ENCODE results near the gene MED8. TPM values are rescaled to one million over a fixed set of nuclear protein-coding genes. Genes with fewer than 3 reads are reported as not detected.

MED8 gene
- total and polyA plus RNA-seq, 2 of the 8 experiments (the other 6 are each of a cell fraction or from before 2014, with no cell fraction given), result 7.0 to 20.6 TPM

- Histone ChIP-seq H3K36me3 (ENCODE audit: control insufficient read depth in 2 of 4, insufficient read depth in 4 of 4, low read length in 3 of 4) (no peaks in the 10 kb centered on the region), H3K27ac (ENCODE audit: low read depth, low read length) (no peak overlapping the region), H3K56ac (replicated peaks; ENCODE audit: insufficient read length, low read depth, low read length) (no peak overlapping the region), H2BK5ac (ENCODE audit: low read depth, low read length) (no peak overlapping the region), H2BK120ac (replicated peaks; ENCODE audit: low read depth, low read length) (no peak overlapping the region), H3K4me3 (ENCODE audit: extremely low read depth in 1 of 4, insufficient read depth in 2 of 4, low read depth in 3 of 4, low read length in 4 of 4) (no peak overlapping the region), H4K5ac (ENCODE audit: insufficient read length, low read depth, low read length) (no peak overlapping the region), H2AK5ac (ENCODE audit: low read depth, low read length) (no peak overlapping the region), H3K4me2 (ENCODE audit: insufficient read depth in 1 of 2, low read depth in 2 of 2, low read length in 2 of 2) (no peak overlapping the region), H3K4ac (replicated peaks; ENCODE audit: insufficient read length, low read depth, low read length) (no peak overlapping the region), H3K79me1 (ENCODE audit: low read depth, low read length) (no peaks in the 10 kb centered on the region), H3K23me2 (ENCODE audit: low read depth, low read length) (no peaks in the 10 kb centered on the region), H3K4me1 (replicated peaks in 1 of 4; ENCODE audit: control insufficient read depth in 3 of 4, insufficient read depth in 4 of 4, low read length in 3 of 4) (no peaks in the 10 kb centered on the region), H4K20me1 (replicated peaks in 1 of 2; ENCODE audit: control insufficient read depth in 1 of 2, insufficient read depth in 2 of 2, low read length in 2 of 2) (no peaks in the 10 kb centered on the region), H3K9me3 (ENCODE audit: insufficient read depth in 2 of 2, low read depth in 1 of 2, low read length in 1 of 2) (no peaks in the 10 kb centered on the region), H3K9ac (replicated peaks in 1 of 4; ENCODE audit: extremely low read depth in 1 of 4, low read depth in 3 of 4, low read length in 3 of 4) (no peak overlapping the region), H4K8ac (ENCODE audit: extremely low read depth, insufficient read depth, low read length) (no peak overlapping the region), H2BK12ac (ENCODE audit: low read depth, low read length) (no peak overlapping the region), H2BK15ac (ENCODE audit: low read length) (no peak overlapping the region), H3K27me3 (replicated peaks in 1 of 4; ENCODE audit: control insufficient read depth in 3 of 4, extremely low read depth in 1 of 4, insufficient read depth in 3 of 4, low read length in 3 of 4) (no peaks in the 10 kb centered on the region), H3K23ac (ENCODE audit: insufficient read length) (no peak overlapping the region), H2AFZ (ENCODE audit: low read length) (no peak overlapping the region), H3K18ac (ENCODE audit: extremely low read depth, low read length) (no peak overlapping the region), H3K79me2 (ENCODE audit: control insufficient read depth in 1 of 2, insufficient read depth in 2 of 2, low read length in 2 of 2) (no peaks in the 10 kb centered on the region), H2BK20ac (ENCODE audit: low read length) (no peak overlapping the region), H4K91ac (replicated peaks; ENCODE audit: insufficient read length, low read length) (no peak overlapping the region), H3K14ac (ENCODE audit: insufficient read length) (no peak overlapping the region)
- DNase-seq (ENCODE audit: low read depth in 1 of 2, low spot score in 2 of 2) (no peak), FAIRE-seq (no peak)
- ChIA-PET POLR2A (ENCODE audit: partially characterized antibody) (interaction anchor here (1.3 to 1.4 kb wide), 3 partner anchors 8 to 20 kb away, joined by 3 to 5 read pairs (median 5); partner anchors contain the start of gene CDC20), CTCF (ENCODE audit: partially characterized antibody) (interaction anchor here (1.2 to 1.3 kb wide), 3 partner anchors 9 to 111 kb away, joined by 3 to 5 read pairs (median 4); no protein-coding TSS in a partner anchor)
- 92% methylated on average over 5 of the region's 5 CpGs; no CpG with 5 or more reads in 1 of the 2 experiments for WGBS, 2 experiments (ENCODE audit: extremely low coverage in 1 of 2, insufficient coverage in 1 of 2, insufficient read length in 1 of 2, insufficient replicate concordance in 2 of 2, low coverage in 1 of 2, low lambda C conversion rate in 2 of 2, missing lambda C conversion rate in 1 of 2)
- no peak for TF ChIP-seq HDAC6 (IDR thresholded peaks at IDR 0.05; ENCODE audit: low read depth, low read length)
- TF ChIP-seq MAFK (IDR thresholded peaks at IDR 0.05; ENCODE audit: low read depth, low read length), result no peak
- no peak for TF ChIP-seq RAD21 (IDR thresholded peaks at IDR 0.05 in 1 of 2, conservative IDR thresholded peaks at IDR 0.05 in 1 of 2; ENCODE audit: low read depth in 2 of 2, low read length in 2 of 2)
- no peak for TF ChIP-seq PHF8 (conservative IDR thresholded peaks at IDR 0.05; ENCODE audit: low read depth, low read length)
- TF ChIP-seq SIRT6 (IDR thresholded peaks at IDR 0.05; ENCODE audit: low read length), result no peak
- TF ChIP-seq SAP30 (IDR thresholded peaks at IDR 0.05; ENCODE audit: insufficient read depth, insufficient replicate concordance, low read length), result no peak
- TF ChIP-seq BACH1 (IDR thresholded peaks at IDR 0.05; ENCODE audit: low read length), result no peak
- TF ChIP-seq TBP (IDR thresholded peaks at IDR 0.05; ENCODE audit: low read depth, low read length), result no peak
- no peak for TF ChIP-seq TAF1 (IDR thresholded peaks at IDR 0.05; ENCODE audit: low read depth, low read length)
- no peak for TF ChIP-seq YY1 (IDR thresholded peaks at IDR 0.05; ENCODE audit: low read depth, low read length)
- TF ChIP-seq JUND (IDR thresholded peaks at IDR 0.05; ENCODE audit: low read length), result no peak
- no peak for TF ChIP-seq SIN3A (conservative IDR thresholded peaks at IDR 0.05 in 1 of 2, IDR thresholded peaks at IDR 0.05 in 1 of 2; ENCODE audit: low read depth in 1 of 2, low read length in 2 of 2)
- TF ChIP-seq HDAC2 (IDR thresholded peaks at IDR 0.05; ENCODE audit: borderline replicate concordance in 1 of 2, low read depth in 2 of 2, low read length in 2 of 2), result no peak
- TF ChIP-seq EGR1 (IDR thresholded peaks at IDR 0.05; ENCODE audit: borderline replicate concordance, low read depth, low read length), result no peak
These were observed 51.6 kb downstream of the MED8 start for GRCh38 chr1:43338001-43338400.

Data from H1 (cell line).